GM23338 (cell line): ENCODE data around the gene LRP1B. TPM values are rescaled to one million over a fixed set of nuclear protein-coding genes. Genes with fewer than 3 reads are reported as not detected.

Experiments used
- ATAC-seq: fragments of 200-7000 bp; cut with Tn5 transposase; 3 replicates; pipeline ENCODE4 v1.9.1; 2020
- DNase-seq: peaks from one replicate; pipeline ENCODE4 v3.0.0-alpha.2; 2015; ENCODE audit warnings: low spot score
- H2AFZ ChIP-seq: fragments of 200-600 bp; sonication (generic); 2 replicates; pipeline ENCODE4 v1.8.0; 2016; ENCODE audit warnings: antibody characterized with exemption, mild to moderate bottlenecking, moderate library complexity
- H3F3A ChIP-seq: fragments of 200-600 bp; sonication (generic); replicated peaks from 2 replicates; pipeline ENCODE4 v1.8.0; 2017; ENCODE audit warnings: antibody characterized with exemption, mixed run types, low read depth
- H3K27ac ChIP-seq: fragments of 200-600 bp; sonication (generic); 2 replicates; pipeline ENCODE4 v1.6.1; 2016; ENCODE audit warnings: low read depth
- H3K27me3 ChIP-seq: fragments of 200-600 bp; sonication (generic); 2 replicates; pipeline ENCODE4 v1.8.0; 2016; ENCODE audit warnings: mild to moderate bottlenecking, mixed run types, moderate library complexity; ENCODE audit not compliant: insufficient read depth
- H3K36me3 ChIP-seq: fragments of 200-600 bp; sonication (generic); 2 replicates; pipeline ENCODE4 v1.8.0; 2016; ENCODE audit warnings: mild to moderate bottlenecking; ENCODE audit not compliant: insufficient read depth
- H3K4me1 ChIP-seq: fragments of 200-600 bp; sonication (generic); 2 replicates; pipeline ENCODE4 v1.8.0; 2016; ENCODE audit warnings: mild to moderate bottlenecking, moderate library complexity; ENCODE audit not compliant: insufficient read depth
- H3K4me2 ChIP-seq: fragments of 200-600 bp; sonication (generic); 2 replicates; pipeline ENCODE4 v1.7.1; 2017; ENCODE audit warnings: mixed run types
- H3K4me3 ChIP-seq: fragments of 200-600 bp; sonication (generic); 2 replicates; pipeline ENCODE4 v1.6.1; 2016; ENCODE audit warnings: mixed run types
- H3K79me2 ChIP-seq: fragments of 200-600 bp; sonication (generic); replicated peaks from 2 replicates; pipeline ENCODE4 v1.8.0; 2017; ENCODE audit warnings: mild to moderate bottlenecking; ENCODE audit not compliant: insufficient read depth
- H3K9me2 ChIP-seq: fragments of 200-600 bp; sonication (generic); 2 replicates; pipeline ENCODE4 v1.8.0; 2017; ENCODE audit not compliant: insufficient read depth
- H4K20me1 ChIP-seq: fragments of 200-600 bp; sonication (generic); replicated peaks from 2 replicates; pipeline ENCODE4 v1.8.0; 2017; ENCODE audit warnings: mild to moderate bottlenecking; ENCODE audit not compliant: insufficient read depth
- H3K27ac Mint-ChIP-seq: 2 replicates; pipeline ENCODE4 v1.8.0; 2020; ENCODE audit warnings: inconsistent platforms, mild to moderate bottlenecking, moderate library complexity, mixed read lengths
- H3K27me3 Mint-ChIP-seq: 3 replicates; pipeline ENCODE4 v1.8.0; 2022; ENCODE audit warnings: low read depth, mild to moderate bottlenecking, moderate library complexity, mixed read lengths, inconsistent platforms; ENCODE audit not compliant: insufficient read depth, poor library complexity
- H3K36me3 Mint-ChIP-seq: 3 replicates; pipeline ENCODE4 v1.8.0; 2021; ENCODE audit warnings: low read depth, mild to moderate bottlenecking, inconsistent platforms, moderate library complexity, mixed read lengths
- H3K4me1 Mint-ChIP-seq: 3 replicates; pipeline ENCODE4 v1.8.0; 2020; ENCODE audit warnings: mild to moderate bottlenecking, inconsistent platforms, mixed read lengths
- H3K4me3 Mint-ChIP-seq: 3 replicates; pipeline ENCODE4 v1.8.0; 2021; ENCODE audit warnings: moderate library complexity, mild to moderate bottlenecking, inconsistent platforms, mixed read lengths
- H3K9me3 Mint-ChIP-seq: 3 replicates; pipeline ENCODE4 v1.8.0; 2020; ENCODE audit warnings: moderate library complexity, mild to moderate bottlenecking, inconsistent platforms, mixed read lengths
- CREB1 ChIP-seq: fragments of 250-450 bp; sonication (Bioruptor Pico); IDR thresholded peaks from 2 replicates; pipeline ENCODE4 v1.5.0; 2020; ENCODE audit warnings: low read depth, mild to moderate bottlenecking, moderate library complexity
- EZH2 ChIP-seq: fragments of 200-600 bp; sonication (generic); IDR thresholded peaks from one replicate; pipeline ENCODE4 v1.8.0; 2017; ENCODE audit warnings: antibody characterized with exemption, mild to moderate bottlenecking, low read depth; ENCODE audit not compliant: unreplicated experiment
- EZH2phosphoT487 ChIP-seq: fragments of 200-600 bp; sonication (generic); IDR thresholded peaks from one replicate; pipeline ENCODE4 v1.8.1; 2018; ENCODE audit warnings: antibody characterized with exemption; ENCODE audit not compliant: unreplicated experiment
- JUNB ChIP-seq: IDR thresholded peaks from one replicate; pipeline ENCODE4 v1.6.1; 2016; ENCODE audit warnings: antibody characterized with exemption; ENCODE audit not compliant: unreplicated experiment
- NANOG ChIP-seq: IDR thresholded peaks from 2 replicates; pipeline ENCODE4 v1.6.1; 2016; ENCODE audit warnings: antibody characterized with exemption, borderline replicate concordance
- POLR2AphosphoS5 ChIP-seq: IDR thresholded peaks from 2 replicates; pipeline ENCODE4 v1.6.1; 2016; ENCODE audit warnings: antibody characterized with exemption, low read depth
- REST ChIP-seq: IDR thresholded peaks from one replicate; pipeline ENCODE4 v1.6.1; 2018; ENCODE audit warnings: antibody characterized with exemption; ENCODE audit not compliant: unreplicated experiment
- STAT1 ChIP-seq: IDR thresholded peaks from one replicate; pipeline ENCODE4 v1.6.1; 2016; ENCODE audit warnings: antibody characterized with exemption; ENCODE audit not compliant: unreplicated experiment
- ZNF114 ChIP-seq: fragments of 250-450 bp; sonication (Bioruptor Pico); IDR thresholded peaks from 2 replicates; pipeline ENCODE4 v1.5.0; 2020; ENCODE audit warnings: mild to moderate bottlenecking, moderate library complexity
- ZNF331 ChIP-seq: fragments of 250-450 bp; sonication (Bioruptor Pico); IDR thresholded peaks from 2 replicates; pipeline ENCODE4 v1.5.0; 2020; ENCODE audit warnings: low read depth, mild to moderate bottlenecking, moderate library complexity
- polyA plus RNA-seq: library from polyadenylated mRNA; unstranded; fragments of >200 nt; fragmentation: Nextera tagmentation; extraction: Ambion mirVana; gene quantifications from 2 replicates; pipeline ENCODE4 v1.2.1, GENCODE V29; 2016
- total RNA-seq: library from RNA; depleted of rRNA; stranded (reverse); fragments of >200 nt; shearing (Covaris generic); gene quantifications from 2 replicates; pipeline ENCODE4 v1.2.3, GENCODE V29; 2014
- TF ChIP-seq, protein P1 (sequence below), 2 experiments: fragments of 200-600 bp in 1 of 2; sonication (generic) in 1 of 2; conservative IDR thresholded peaks; 2 replicates each; pipeline versions ENCODE4 v1.5.1 to v1.6.1; 2016 to 2017; ENCODE audit warnings: antibody characterized with exemption in 2 of 2, low read depth in 2 of 2, mild to moderate bottlenecking in 2 of 2, moderate library complexity in 1 of 2
- TF ChIP-seq, protein P2 (sequence below): IDR thresholded peaks from 2 replicates; pipeline ENCODE4 v1.6.1; 2016; ENCODE audit warnings: antibody characterized with exemption
- TF ChIP-seq, protein P3 (sequence below): fragments of 250-450 bp; sonication (Bioruptor Pico); IDR thresholded peaks from 2 replicates; pipeline ENCODE4 v1.5.0; 2020; ENCODE audit warnings: mild to moderate bottlenecking, moderate library complexity

The LRP1B gene
- total and polyA plus RNA-seq, 2 experiments from 2014 or later = 0.15 to 0.97 TPM

DNA sequence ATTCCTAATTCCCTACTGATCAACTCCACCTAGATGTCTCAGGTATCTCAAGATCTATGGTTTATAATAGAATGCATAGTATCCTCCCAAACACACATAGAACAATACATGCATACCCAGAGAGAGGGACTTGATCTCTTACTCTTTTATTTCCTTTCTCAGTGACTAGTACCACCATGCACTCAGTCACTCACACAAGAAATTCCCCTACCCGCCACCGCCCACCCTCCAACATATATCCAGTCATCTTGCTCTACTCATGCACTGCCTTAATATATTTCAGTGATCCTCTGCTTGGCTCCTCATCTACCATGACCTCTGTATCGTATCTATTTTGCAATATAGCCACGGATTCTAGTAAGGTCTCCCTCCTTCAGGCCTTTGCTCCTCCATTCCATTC, 996.9 kb downstream of the LRP1B start:
- Mint-ChIP-seq H3K4me1 (no peaks in the 10 kb centered on the region), H3K27me3 (no peaks in the 10 kb centered on the region), H3K4me3 (no peak overlapping the region), H3K9me3 (no peaks in the 10 kb centered on the region), H3K27ac (no peak overlapping the region), H3K36me3 (no peaks in the 10 kb centered on the region)
- Histone ChIP-seq H3K36me3 (no peaks in the 10 kb centered on the region), H3K4me2 (no peak overlapping the region), H3K4me1 (no peaks in the 10 kb centered on the region), H3K4me3 (no peak overlapping the region), H3F3A (no peaks in the 10 kb centered on the region), H3K27ac (no peak overlapping the region), H3K9me2 (no peaks in the 10 kb centered on the region), H3K79me2 (no peaks in the 10 kb centered on the region), H2AFZ (no peak overlapping the region), H4K20me1 (no peaks in the 10 kb centered on the region), H3K27me3 (no peaks in the 10 kb centered on the region)
- TF ChIP-seq ZNF331 (CRISPR knock-in tag) (no peak), JUNB (no peak), POLR2AphosphoS5 (no peak), REST (no peak), STAT1 (no peak), EZH2phosphoT487 (no peak), NANOG (no peak), CREB1 (CRISPR knock-in tag) (no peak), EZH2 (no peak), ZNF114 (CRISPR knock-in tag) (no peak)
- TF ChIP-seq, protein P1, sequence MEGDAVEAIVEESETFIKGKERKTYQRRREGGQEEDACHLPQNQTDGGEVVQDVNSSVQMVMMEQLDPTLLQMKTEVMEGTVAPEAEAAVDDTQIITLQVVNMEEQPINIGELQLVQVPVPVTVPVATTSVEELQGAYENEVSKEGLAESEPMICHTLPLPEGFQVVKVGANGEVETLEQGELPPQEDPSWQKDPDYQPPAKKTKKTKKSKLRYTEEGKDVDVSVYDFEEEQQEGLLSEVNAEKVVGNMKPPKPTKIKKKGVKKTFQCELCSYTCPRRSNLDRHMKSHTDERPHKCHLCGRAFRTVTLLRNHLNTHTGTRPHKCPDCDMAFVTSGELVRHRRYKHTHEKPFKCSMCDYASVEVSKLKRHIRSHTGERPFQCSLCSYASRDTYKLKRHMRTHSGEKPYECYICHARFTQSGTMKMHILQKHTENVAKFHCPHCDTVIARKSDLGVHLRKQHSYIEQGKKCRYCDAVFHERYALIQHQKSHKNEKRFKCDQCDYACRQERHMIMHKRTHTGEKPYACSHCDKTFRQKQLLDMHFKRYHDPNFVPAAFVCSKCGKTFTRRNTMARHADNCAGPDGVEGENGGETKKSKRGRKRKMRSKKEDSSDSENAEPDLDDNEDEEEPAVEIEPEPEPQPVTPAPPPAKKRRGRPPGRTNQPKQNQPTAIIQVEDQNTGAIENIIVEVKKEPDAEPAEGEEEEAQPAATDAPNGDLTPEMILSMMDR (conservative IDR thresholded peaks at IDR 0.05; ENCODE audit: low read depth in 2 of 2) = no peak
- TF ChIP-seq, protein P2, sequence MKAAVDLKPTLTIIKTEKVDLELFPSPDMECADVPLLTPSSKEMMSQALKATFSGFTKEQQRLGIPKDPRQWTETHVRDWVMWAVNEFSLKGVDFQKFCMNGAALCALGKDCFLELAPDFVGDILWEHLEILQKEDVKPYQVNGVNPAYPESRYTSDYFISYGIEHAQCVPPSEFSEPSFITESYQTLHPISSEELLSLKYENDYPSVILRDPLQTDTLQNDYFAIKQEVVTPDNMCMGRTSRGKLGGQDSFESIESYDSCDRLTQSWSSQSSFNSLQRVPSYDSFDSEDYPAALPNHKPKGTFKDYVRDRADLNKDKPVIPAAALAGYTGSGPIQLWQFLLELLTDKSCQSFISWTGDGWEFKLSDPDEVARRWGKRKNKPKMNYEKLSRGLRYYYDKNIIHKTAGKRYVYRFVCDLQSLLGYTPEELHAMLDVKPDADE = no peak
- TF ChIP-seq, protein P3, sequence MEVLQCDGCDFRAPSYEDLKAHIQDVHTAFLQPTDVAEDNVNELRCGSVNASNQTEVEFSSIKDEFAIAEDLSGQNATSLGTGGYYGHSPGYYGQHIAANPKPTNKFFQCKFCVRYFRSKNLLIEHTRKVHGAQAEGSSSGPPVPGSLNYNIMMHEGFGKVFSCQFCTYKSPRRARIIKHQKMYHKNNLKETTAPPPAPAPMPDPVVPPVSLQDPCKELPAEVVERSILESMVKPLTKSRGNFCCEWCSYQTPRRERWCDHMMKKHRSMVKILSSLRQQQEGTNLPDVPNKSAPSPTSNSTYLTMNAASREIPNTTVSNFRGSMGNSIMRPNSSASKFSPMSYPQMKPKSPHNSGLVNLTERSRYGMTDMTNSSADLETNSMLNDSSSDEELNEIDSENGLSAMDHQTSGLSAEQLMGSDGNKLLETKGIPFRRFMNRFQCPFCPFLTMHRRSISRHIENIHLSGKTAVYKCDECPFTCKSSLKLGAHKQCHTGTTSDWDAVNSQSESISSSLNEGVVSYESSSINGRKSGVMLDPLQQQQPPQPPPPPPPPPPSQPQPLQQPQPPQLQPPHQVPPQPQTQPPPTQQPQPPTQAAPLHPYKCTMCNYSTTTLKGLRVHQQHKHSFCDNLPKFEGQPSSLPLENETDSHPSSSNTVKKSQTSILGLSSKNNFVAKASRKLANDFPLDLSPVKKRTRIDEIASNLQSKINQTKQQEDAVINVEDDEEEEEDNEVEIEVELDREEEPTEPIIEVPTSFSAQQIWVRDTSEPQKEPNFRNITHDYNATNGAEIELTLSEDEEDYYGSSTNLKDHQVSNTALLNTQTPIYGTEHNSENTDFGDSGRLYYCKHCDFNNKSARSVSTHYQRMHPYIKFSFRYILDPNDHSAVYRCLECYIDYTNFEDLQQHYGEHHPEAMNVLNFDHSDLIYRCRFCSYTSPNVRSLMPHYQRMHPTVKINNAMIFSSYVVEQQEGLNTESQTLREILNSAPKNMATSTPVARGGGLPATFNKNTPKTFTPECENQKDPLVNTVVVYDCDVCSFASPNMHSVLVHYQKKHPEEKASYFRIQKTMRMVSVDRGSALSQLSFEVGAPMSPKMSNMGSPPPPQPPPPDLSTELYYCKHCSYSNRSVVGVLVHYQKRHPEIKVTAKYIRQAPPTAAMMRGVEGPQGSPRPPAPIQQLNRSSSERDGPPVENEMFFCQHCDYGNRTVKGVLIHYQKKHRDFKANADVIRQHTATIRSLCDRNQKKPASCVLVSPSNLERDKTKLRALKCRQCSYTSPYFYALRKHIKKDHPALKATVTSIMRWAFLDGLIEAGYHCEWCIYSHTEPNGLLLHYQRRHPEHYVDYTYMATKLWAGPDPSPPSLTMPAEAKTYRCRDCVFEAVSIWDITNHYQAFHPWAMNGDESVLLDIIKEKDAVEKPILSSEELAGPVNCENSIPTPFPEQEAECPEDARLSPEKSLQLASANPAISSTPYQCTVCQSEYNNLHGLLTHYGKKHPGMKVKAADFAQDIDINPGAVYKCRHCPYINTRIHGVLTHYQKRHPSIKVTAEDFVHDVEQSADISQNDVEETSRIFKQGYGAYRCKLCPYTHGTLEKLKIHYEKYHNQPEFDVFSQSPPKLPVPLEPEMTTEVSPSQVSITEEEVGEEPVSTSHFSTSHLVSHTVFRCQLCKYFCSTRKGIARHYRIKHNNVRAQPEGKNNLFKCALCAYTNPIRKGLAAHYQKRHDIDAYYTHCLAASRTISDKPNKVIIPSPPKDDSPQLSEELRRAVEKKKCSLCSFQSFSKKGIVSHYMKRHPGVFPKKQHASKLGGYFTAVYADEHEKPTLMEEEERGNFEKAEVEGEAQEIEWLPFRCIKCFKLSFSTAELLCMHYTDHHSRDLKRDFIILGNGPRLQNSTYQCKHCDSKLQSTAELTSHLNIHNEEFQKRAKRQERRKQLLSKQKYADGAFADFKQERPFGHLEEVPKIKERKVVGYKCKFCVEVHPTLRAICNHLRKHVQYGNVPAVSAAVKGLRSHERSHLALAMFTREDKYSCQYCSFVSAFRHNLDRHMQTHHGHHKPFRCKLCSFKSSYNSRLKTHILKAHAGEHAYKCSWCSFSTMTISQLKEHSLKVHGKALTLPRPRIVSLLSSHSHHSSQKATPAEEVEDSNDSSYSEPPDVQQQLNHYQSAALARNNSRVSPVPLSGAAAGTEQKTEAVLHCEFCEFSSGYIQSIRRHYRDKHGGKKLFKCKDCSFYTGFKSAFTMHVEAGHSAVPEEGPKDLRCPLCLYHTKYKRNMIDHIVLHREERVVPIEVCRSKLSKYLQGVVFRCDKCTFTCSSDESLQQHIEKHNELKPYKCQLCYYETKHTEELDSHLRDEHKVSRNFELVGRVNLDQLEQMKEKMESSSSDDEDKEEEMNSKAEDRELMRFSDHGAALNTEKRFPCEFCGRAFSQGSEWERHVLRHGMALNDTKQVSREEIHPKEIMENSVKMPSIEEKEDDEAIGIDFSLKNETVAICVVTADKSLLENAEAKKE (CRISPR knock-in tag) = no peak
- ATAC-seq (no peak), DNase-seq (no peak)
